RWPE2 (cell line): ENCODE measurements around the gene AOC1.

Source experiments
- ATAC-seq: fragments of 200-7000 bp; cut with Tn5 transposase; 3 replicates; pipeline ENCODE4 v1.9.1; 2021; ENCODE audit warnings: low read depth
- DNase-seq: peaks from one replicate; pipeline ENCODE4 v3.0.0-alpha.2; 2020; ENCODE audit warnings: low spot score
- H3K27ac ChIP-seq: fragments of 450-650 bp; 2 replicates; pipeline ENCODE4 v1.5.1; 2017; ENCODE audit warnings: mild to moderate bottlenecking; ENCODE audit not compliant: poor library complexity, severe bottlenecking
- H3K27me3 ChIP-seq: fragments of 250-450 bp; sonication (Bioruptor Pico); 2 replicates; pipeline ENCODE4 v1.5.1; 2021; ENCODE audit warnings: mild to moderate bottlenecking, moderate library complexity; ENCODE audit not compliant: insufficient read depth, poor library complexity, severe bottlenecking
- H3K36me3 ChIP-seq: fragments of 250-450 bp; sonication (Bioruptor Pico); 2 replicates; pipeline ENCODE4 v1.5.1; 2020; ENCODE audit warnings: low read depth, mild to moderate bottlenecking, moderate library complexity
- H3K4me1 ChIP-seq: fragments of 250-450 bp; sonication (Bioruptor Pico); 2 replicates; pipeline ENCODE4 v1.5.1; 2021; ENCODE audit warnings: mild to moderate bottlenecking, moderate library complexity; ENCODE audit not compliant: insufficient read depth, poor library complexity, severe bottlenecking
- H3K4me3 ChIP-seq: fragments of 250-450 bp; sonication (Bioruptor Pico); 2 replicates; pipeline ENCODE4 v1.5.1; 2021; ENCODE audit warnings: mild to moderate bottlenecking, moderate library complexity; ENCODE audit not compliant: severe bottlenecking
- H3K9me3 ChIP-seq: fragments of 250-450 bp; sonication (Bioruptor Pico); 2 replicates; pipeline ENCODE4 v1.5.1; 2021; ENCODE audit warnings: mild to moderate bottlenecking, moderate library complexity; ENCODE audit not compliant: severe bottlenecking
- CTCF ChIP-seq: fragments of 450-650 bp; IDR thresholded peaks from one replicate; pipeline ENCODE4 v1.5.1; 2017; ENCODE audit warnings: mild to moderate bottlenecking, moderate library complexity; ENCODE audit not compliant: poor library complexity, severe bottlenecking

The AOC1 gene

GRCh38 chr7:150858236-150859197, 6.2 kb downstream of the AOC1 start:
- no peaks in the 10 kb centered on the region for H3K27me3 ChIP-seq
- H3K9me3 ChIP-seq = no peaks in the 10 kb centered on the region
- ATAC-seq (no peak), DNase-seq (no peak)
- no peaks in the 10 kb centered on the region for H3K36me3 ChIP-seq
- no peak for TF ChIP-seq CTCF
- H3K4me1 ChIP-seq = peaks cover 7% of the 10 kb centered on the region
- H3K4me3 ChIP-seq = no peak overlapping the region
- H3K27ac ChIP-seq = no peak overlapping the region

GRCh38 chr7:150860291-150860977, 8.1 kb downstream of the AOC1 start:
- Histone ChIP-seq H3K36me3 (no peaks in the 10 kb centered on the region), H3K4me3 (no peak overlapping the region), H3K9me3 (no peaks in the 10 kb centered on the region), H3K27ac (no peak overlapping the region), H3K27me3 (no peaks in the 10 kb centered on the region), H3K4me1 (peaks cover 6% of the 10 kb centered on the region)
- TF ChIP-seq CTCF = no peak
- no peak for ATAC-seq
- no peak for DNase-seq

- Histone ChIP-seq H3K27me3 (peaks cover 3% of the 10 kb centered on the region), H3K36me3 (no peaks in the 10 kb centered on the region), H3K27ac (no peak overlapping the region), H3K9me3 (no peaks in the 10 kb centered on the region), H3K4me3 (no peak overlapping the region), H3K4me1 (peaks cover 1% of the 10 kb centered on the region)
- ATAC-seq = no peak
- no peak for DNase-seq
- no peak for TF ChIP-seq CTCF
These were observed 8.6 kb downstream of the AOC1 start for GRCh38 chr7:150860978-150861295.

GRCh38 chr7:150862356-150862755, 10.0 kb downstream of the AOC1 start:
- no peaks in the 10 kb centered on the region for H3K36me3 ChIP-seq
- H3K27ac ChIP-seq = no peak overlapping the region
- no peaks in the 10 kb centered on the region for H3K9me3 ChIP-seq
- H3K4me3 ChIP-seq = no peak overlapping the region
- DNase-seq = no peak
- TF ChIP-seq CTCF = no peak
- no peak for ATAC-seq
- no peaks in the 10 kb centered on the region for H3K4me1 ChIP-seq
- peaks cover 3% of the 10 kb centered on the region for H3K27me3 ChIP-seq
